ENCODE data around the gene TMEM243. TPM values are rescaled to one million over a fixed set of nuclear protein-coding genes. Genes with fewer than 3 reads are reported as not detected.
"Not testable (repeated sequence)": the region's sequence is repeated elsewhere in the genome, so short reads cannot be mapped to it uniquely, and the experiment has no call there.

TMEM243 gene
- 26.4 and 35.8 TPM in 2 replicates for total RNA-seq

DNA sequence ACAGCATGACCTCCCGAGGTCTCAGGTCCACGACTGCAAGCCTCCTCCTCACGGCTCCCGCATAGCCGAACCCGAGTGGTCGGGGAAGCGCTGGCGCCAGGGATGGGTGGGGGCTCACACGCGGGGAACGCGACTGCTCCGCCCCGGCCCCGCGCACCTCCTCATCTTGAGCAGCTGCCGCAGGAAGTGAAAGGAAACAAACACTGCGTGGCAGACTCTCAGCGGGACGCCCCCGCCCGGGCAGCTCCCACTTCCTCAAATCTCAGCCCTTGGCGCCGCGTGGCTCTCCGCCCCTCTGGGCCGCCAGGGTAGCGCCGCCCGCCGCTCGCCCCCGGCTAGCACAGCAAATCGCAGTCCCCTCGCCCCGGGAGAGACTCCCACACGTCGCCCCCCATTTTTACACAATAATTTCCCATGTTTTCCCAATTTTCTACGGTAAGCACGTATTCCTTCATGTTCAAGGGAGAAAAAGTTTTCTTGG is at the start of gene TMEM243:
TMEM243 (minus strand) TSS at position 188 of the 481 bp plus-strand sequence. CDS start 229 bp downstream, outside the sequence.
- H3K4me3 ChIP-seq (ENCODE audit: low read depth, low read length) = peak within 1 kb of the TSS; percentile 94
- DNase-seq (ENCODE audit: low read depth) = peak; percentile 85
- TF ChIP-seq CTCF (IDR thresholded peaks at IDR 0.05; ENCODE audit: insufficient read depth, low read depth, low read length) = peak; percentile 7

DNA sequence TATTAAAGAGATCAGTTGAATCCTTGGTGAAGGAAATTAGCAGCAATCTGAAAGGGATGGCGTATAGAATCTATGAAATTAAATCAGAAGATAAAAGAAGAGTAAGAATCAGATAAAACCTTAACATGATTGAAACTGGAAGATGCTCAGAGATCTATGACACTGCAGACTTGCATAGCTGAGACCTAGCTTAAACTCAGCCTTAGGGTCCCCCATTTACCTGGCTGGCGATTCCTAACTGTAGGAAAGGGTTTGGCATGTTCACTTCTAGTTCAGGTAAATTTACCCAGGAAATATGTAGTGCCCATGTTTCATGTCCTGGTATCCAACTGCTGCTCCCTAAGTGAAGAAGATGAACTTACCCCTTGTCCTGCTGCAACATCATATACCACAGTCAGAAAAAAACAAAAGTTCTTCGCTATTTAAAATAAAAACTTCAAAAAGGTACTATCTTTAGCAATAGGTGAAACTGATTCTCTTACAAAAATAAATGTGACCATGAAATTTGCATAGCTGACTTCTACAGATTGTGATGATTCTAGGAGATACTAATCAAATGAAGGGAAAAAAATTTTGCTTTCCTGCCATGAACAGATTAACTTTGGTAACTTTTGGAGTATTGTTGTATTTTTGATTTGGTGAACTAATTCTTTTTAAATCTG is 47.8 kb upstream of the TMEM243 start:
- no peak for DNase-seq (ENCODE audit: low read depth)
- H3K4me3 ChIP-seq (ENCODE audit: low read depth, low read length) = no peak overlapping the region
- no peak for TF ChIP-seq CTCF (IDR thresholded peaks at IDR 0.05; ENCODE audit: insufficient read depth, low read depth, low read length)

DNA sequence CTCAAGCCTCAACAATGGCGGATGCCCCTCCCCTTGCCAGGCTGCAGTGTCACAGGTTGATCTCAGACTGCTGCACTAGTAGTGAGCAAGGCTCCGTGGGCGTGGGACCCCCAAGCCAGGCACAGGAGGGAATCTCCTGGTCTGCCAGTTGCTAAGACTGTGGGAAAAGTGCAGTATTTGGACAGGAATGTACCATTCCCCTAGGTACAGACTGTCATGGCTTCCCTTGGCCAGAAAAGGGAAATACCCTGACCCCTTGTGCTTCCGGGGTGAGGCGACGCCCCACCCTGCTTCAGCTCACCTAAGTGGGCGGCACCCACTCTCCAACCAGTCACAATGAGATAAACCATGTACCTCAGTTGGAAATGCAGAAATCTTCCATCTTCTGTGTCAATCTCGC is 44.0 kb upstream of the TMEM243 start:
- TF ChIP-seq CTCF (IDR thresholded peaks at IDR 0.05; ENCODE audit: insufficient read depth, low read depth, low read length) = no peak

GRCh38 chr7:87253589-87254087 is 34.1 kb upstream of the TMEM243 start:
- TF ChIP-seq CTCF (IDR thresholded peaks at IDR 0.05; ENCODE audit: insufficient read depth, low read depth, low read length) = no peak
- DNase-seq (ENCODE audit: low read depth) = no peak
- H3K4me3 ChIP-seq (ENCODE audit: low read depth, low read length) = no peak overlapping the region

More for the DNA sequence above, 44.0 kb upstream of the TMEM243 start:
- DNase-seq (ENCODE audit: low read depth) = no peak
- no peak overlapping the region for H3K4me3 ChIP-seq (ENCODE audit: low read depth, low read length)

- DNase-seq (ENCODE audit: low read depth); H3K4me3 ChIP-seq (ENCODE audit: low read depth, low read length): not testable (repeated sequence)
Observed at GRCh38 chr7:87245671-87246070, 26.1 kb upstream of the TMEM243 start.

- H3K4me3 ChIP-seq (ENCODE audit: low read depth, low read length); DNase-seq (ENCODE audit: low read depth): not testable (repeated sequence)
Observed at GRCh38 chr7:87238464-87239051, 19.0 kb upstream of the TMEM243 start.

DNA sequence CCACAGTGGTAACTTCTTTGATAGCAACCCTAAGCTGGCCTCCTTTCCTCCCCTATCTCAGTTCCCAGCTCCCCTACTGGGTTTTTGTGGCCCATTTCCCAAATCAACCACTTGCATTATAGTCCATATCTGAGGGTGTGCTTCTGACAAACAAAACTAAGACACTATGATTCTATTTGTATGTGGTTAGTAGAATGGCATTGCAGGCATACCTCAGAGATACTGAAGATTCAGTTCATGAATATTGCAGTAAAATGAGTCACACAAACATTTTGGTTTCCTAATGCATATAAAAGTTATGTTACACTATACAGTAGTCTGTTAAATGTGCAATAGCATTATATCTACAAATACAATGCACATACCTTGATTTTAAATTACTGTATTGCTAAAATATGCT is 15.4 kb upstream of the TMEM243 start:
- DNase-seq (ENCODE audit: low read depth) = peak; percentile 64
- H3K4me3 ChIP-seq (ENCODE audit: low read depth, low read length) = no peak overlapping the region
- TF ChIP-seq CTCF (IDR thresholded peaks at IDR 0.05; ENCODE audit: insufficient read depth, low read depth, low read length) = no peak
